ENCODE data around the gene COLGALT1. TPM values are rescaled to one million over a fixed set of nuclear protein-coding genes. Genes with fewer than 3 reads are reported as not detected.

The COLGALT1 gene
- total and polyA plus RNA-seq, 10 of the 15 experiments (the other 5 are each of a cell fraction or from before 2014, with no cell fraction given) = 1.2 to 78.8 (median 29.8) TPM

- in situ Hi-C loops (cut with MboI) = no loop called here
Measured at GRCh38 chr19:17607936-17608335, 52.5 kb downstream of the COLGALT1 start.

More at GRCh38 chr19:17607936-17608335, 52.5 kb downstream of the COLGALT1 start:
- DNase-seq (ENCODE audit: low read depth, low spot score) = no peak
- WGBS (ENCODE audit: insufficient coverage, insufficient replicate concordance, low lambda C conversion rate, missing lambda C conversion rate) = 94% methylated on average over 9 of the region's 9 CpGs
- H3K4me2 ChIP-seq (ENCODE audit: control insufficient read depth, insufficient read depth) = no peak overlapping the region
- ChIA-PET RAD21 (ENCODE audit: unreplicated experiment) (no interaction called here), CTCF (interaction anchor here (0.9 to 1.9 kb wide), 2 partner anchors 14 to 146 kb away, joined by 5 to 9 read pairs; no protein-coding TSS in a partner anchor), SMC1A (ENCODE audit: uncharacterized antibody, unreplicated experiment) (no interaction called here), POLR2A (no interaction called here)
- intact Hi-C loops (cut with micrococcal nuclease; ENCODE audit: unreplicated experiment) = no loop called here
- H3K27ac ChIP-seq (ENCODE audit: control insufficient read depth, insufficient read depth) = no peak overlapping the region
- TF ChIP-seq POLR2AphosphoS2 (IDR thresholded peaks at IDR 0.05; ENCODE audit: low read depth, low read length) (no peak), NKRF (conservative IDR thresholded peaks at IDR 0.05) (no peak), CREB1 (IDR thresholded peaks at IDR 0.05; ENCODE audit: low read depth) (no peak), RAD21 (IDR thresholded peaks at IDR 0.05; ENCODE audit: insufficient read depth, low read depth, low read length) (no peak), TCF3 (IDR thresholded peaks at IDR 0.05; ENCODE audit: borderline replicate concordance, insufficient read depth, low read depth, low read length) (no peak), CEBPB (IDR thresholded peaks at IDR 0.05; ENCODE audit: borderline replicate concordance in 1 of 2, low read depth in 2 of 2, low read length in 2 of 2) (no peak), BCL11A (IDR thresholded peaks at IDR 0.05; ENCODE audit: low read depth, low read length) (no peak)
- no peak overlapping the region for H3K9ac ChIP-seq (ENCODE audit: control insufficient read depth, insufficient read depth, low read length)
- no TSS peak for BruUV-seq (replicated peaks)
- FAIRE-seq = no peak
- H3K4me1 ChIP-seq (ENCODE audit: control insufficient read depth, insufficient read depth, low read length) = peaks cover 11% of the 10 kb centered on the region
- H4K20me1 ChIP-seq (ENCODE audit: control insufficient read depth, insufficient read depth) = no peaks in the 10 kb centered on the region
- H3K36me3 ChIP-seq (ENCODE audit: control insufficient read depth in 2 of 2, insufficient read depth in 2 of 2, low read length in 1 of 2) = no peaks in the 10 kb centered on the region
- no peaks in the 10 kb centered on the region for H3K9me3 ChIP-seq (replicated peaks; ENCODE audit: control insufficient read depth, insufficient read depth, low read length)
- H3K27me3 ChIP-seq (replicated peaks in 1 of 2; ENCODE audit: control insufficient read depth in 2 of 2, insufficient read depth in 2 of 2, low read length in 1 of 2) = no peaks in the 10 kb centered on the region
- no peak overlapping the region for H2AFZ ChIP-seq (ENCODE audit: control insufficient read depth, low read depth, low read length)
- ATAC-seq = no peak
- H3K79me2 ChIP-seq (ENCODE audit: control insufficient read depth, insufficient read depth, low read length) = no peaks in the 10 kb centered on the region
- no peak overlapping the region for H3K4me3 ChIP-seq

All from GM12878 (cell line).